ENCODE data around the gene CLCN3. TPM values are rescaled to one million over a fixed set of nuclear protein-coding genes. Genes with fewer than 3 reads are reported as not detected.
"Not testable (repeated sequence)": the region's sequence is repeated elsewhere in the genome, so short reads cannot be mapped to it uniquely, and the experiment has no call there.

Gene CLCN3
- total RNA-seq, 1 experiment from 2014 or later = 18.1 TPM

DNA sequence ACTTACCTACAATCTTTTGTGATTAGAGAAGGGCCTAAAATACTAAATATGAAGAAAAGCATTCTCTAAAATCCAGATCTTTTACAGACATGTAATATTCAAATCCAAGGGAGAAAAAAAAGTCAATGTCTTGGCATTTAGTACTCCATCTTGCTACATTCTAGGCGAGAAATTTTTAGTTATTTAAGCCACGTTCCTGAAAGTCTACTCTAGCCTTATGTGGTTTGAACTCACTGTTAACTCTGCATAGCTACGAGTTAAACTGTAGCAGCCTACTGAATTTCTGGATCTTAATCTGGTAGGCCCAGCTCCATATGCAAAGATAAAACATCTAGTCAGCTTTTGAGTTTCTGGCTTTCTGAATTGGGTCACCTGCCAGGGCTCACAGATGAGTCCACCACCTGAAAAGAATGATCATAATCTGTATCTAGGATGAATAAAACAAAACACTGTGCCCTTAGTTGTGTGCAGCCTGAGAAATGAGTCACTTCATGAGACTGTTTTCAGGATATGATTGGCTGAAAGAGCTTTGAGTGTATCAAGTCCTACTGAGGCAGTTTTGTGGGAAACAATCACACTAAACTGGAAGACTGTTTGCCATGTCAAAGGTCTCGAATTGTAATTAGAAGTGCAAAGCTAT lies 4.8 kb upstream of the CLCN3 start:
- in situ Hi-C loops (cut with HindIII; ENCODE audit: low pct_unique_long_range_greater_than_20kb, low sequenced_read_pairs) = no loop called here
- peak; percentile 42 for DNase-seq (ENCODE audit: low read depth)

DNA sequence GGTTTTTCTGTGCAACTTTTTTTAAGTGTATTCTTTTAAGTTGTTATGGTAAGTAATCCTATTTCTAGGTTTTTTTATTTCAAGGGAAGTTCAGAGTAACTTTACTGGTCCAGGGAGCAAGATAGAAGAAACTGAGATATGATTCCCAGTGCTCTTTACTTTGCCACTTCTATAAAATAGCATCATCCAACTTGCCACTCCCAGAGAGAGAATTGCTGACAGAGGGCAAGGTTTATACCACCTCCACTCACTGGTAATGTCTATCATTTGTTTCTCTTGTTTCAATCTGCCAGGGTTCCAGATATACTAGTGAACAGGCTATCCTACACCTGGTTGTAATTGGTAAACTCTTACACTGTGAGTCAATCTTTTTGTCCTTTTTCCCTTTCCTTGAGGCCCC lies 3.5 kb upstream of the CLCN3 start:
- in situ Hi-C loops (cut with HindIII; ENCODE audit: low pct_unique_long_range_greater_than_20kb, low sequenced_read_pairs) = no loop called here
- DNase-seq (ENCODE audit: low read depth) = no peak

GRCh38 chr4:169617306-169617705 lies 3.1 kb upstream of the CLCN3 start:
- DNase-seq (ENCODE audit: low read depth) = no peak
- in situ Hi-C loops (cut with HindIII; ENCODE audit: low pct_unique_long_range_greater_than_20kb, low sequenced_read_pairs) = no loop called here

- no peak for DNase-seq (ENCODE audit: low read depth)
- in situ Hi-C loops (cut with HindIII; ENCODE audit: low pct_unique_long_range_greater_than_20kb, low sequenced_read_pairs) = no loop called here
These were observed 2.1 kb upstream of the CLCN3 start for GRCh38 chr4:169618286-169618685.

- in situ Hi-C loops (cut with HindIII; ENCODE audit: low pct_unique_long_range_greater_than_20kb, low sequenced_read_pairs) = no loop called here
- DNase-seq (ENCODE audit: low read depth) = no peak
These were observed 1.4 kb upstream of the CLCN3 start for GRCh38 chr4:169618986-169619385.

GRCh38 chr4:169619518-169619957 lies 840 bp upstream of the CLCN3 start:
- DNase-seq (ENCODE audit: low read depth) = peak; percentile 53
- in situ Hi-C loops (cut with HindIII; ENCODE audit: low pct_unique_long_range_greater_than_20kb, low sequenced_read_pairs) = no loop called here

GRCh38 chr4:169620880-169621248 lies 486 bp downstream of the CLCN3 start:
- in situ Hi-C loops (cut with HindIII; ENCODE audit: low pct_unique_long_range_greater_than_20kb, low sequenced_read_pairs) = no loop called here
- DNase-seq (ENCODE audit: low read depth) = peak; percentile 33

- in situ Hi-C loops (cut with HindIII; ENCODE audit: low pct_unique_long_range_greater_than_20kb, low sequenced_read_pairs) = no loop called here
- peak; percentile 43 for DNase-seq (ENCODE audit: low read depth)
These were observed 1.5 kb downstream of the CLCN3 start for GRCh38 chr4:169621731-169622492.

GRCh38 chr4:169622566-169622965 lies 2.2 kb downstream of the CLCN3 start:
- in situ Hi-C loops (cut with HindIII; ENCODE audit: low pct_unique_long_range_greater_than_20kb, low sequenced_read_pairs) = no loop called here
- no peak for DNase-seq (ENCODE audit: low read depth)

- DNase-seq (ENCODE audit: low read depth); in situ Hi-C loops (cut with HindIII; ENCODE audit: low pct_unique_long_range_greater_than_20kb, low sequenced_read_pairs): not testable (repeated sequence)
These were observed 3.6 kb downstream of the CLCN3 start for GRCh38 chr4:169624012-169624411.

- in situ Hi-C loops (cut with HindIII; ENCODE audit: low pct_unique_long_range_greater_than_20kb, low sequenced_read_pairs) = no loop called here
- DNase-seq (ENCODE audit: low read depth) = no peak
These were observed 5.5 kb downstream of the CLCN3 start for GRCh38 chr4:169625886-169626285.

- in situ Hi-C loops (cut with HindIII; ENCODE audit: low pct_unique_long_range_greater_than_20kb, low sequenced_read_pairs) = no loop called here
- DNase-seq (ENCODE audit: low read depth) = no peak
These were observed 6.2 kb downstream of the CLCN3 start for GRCh38 chr4:169626331-169627282.

DNA sequence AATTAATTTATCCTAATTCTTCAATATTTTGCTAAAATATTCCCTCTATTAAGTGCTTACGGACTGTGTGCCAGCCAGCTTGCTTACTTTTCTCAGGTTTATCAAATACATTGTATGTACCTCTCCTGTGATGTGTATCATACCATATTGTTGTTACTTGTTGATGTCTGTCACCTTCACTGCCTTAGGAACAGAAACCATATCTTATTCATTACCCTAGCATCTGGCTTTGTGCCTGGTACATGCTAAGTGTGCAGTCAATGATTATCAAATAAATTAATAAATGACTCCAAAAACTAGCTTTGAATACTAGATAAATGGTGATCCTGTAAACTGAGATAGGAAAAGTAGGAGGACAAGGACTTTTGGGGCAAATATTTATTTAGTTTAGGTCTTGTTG lies 6.9 kb downstream of the CLCN3 start:
- DNase-seq (ENCODE audit: low read depth) = peak; percentile 49
- in situ Hi-C loops (cut with HindIII; ENCODE audit: low pct_unique_long_range_greater_than_20kb, low sequenced_read_pairs) = no loop called here

DNA sequence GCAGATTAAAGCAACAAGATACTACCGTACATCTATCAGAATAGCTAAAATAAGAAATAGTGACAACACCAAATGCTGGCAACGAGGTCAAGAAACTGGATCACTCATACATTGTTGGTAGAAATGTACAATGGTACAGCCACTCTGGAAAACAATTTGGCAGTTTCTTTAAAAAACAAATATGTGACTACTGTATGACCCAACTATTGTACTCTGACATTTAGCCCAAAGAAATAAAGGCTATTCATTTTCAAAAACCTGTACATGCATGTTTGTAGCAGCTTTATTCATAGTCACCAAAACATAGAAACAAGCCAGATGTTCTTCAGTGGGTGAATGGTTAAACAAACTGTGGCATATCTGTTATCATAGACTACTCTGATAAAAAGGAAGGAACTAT lies 8.2 kb downstream of the CLCN3 start:
- DNase-seq (ENCODE audit: low read depth) = no peak
- in situ Hi-C loops (cut with HindIII; ENCODE audit: low pct_unique_long_range_greater_than_20kb, low sequenced_read_pairs) = no loop called here

DNA sequence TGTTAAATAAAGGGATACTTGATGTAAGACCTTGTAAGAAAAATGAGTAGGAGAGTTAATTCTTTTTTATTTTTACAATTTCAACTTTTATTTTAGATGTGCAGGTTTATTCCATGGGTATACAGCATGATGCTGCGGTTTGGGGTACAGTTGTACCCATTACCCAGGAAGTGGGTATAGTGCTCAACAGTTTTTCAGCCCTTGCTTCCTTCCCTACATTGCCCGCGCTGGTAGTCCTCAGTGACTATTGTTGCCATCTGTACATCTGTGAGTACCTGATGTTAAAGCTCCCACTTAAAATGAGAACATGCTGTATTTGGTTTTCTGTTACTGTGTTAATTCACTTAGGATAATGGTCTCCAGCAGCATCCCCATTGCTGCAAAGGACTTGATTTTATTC lies 9.7 kb downstream of the CLCN3 start:
- DNase-seq (ENCODE audit: low read depth) = no peak
- in situ Hi-C loops (cut with HindIII; ENCODE audit: low pct_unique_long_range_greater_than_20kb, low sequenced_read_pairs) = no loop called here

GRCh38 chr4:169632896-169633295 lies 12.5 kb downstream of the CLCN3 start:
- in situ Hi-C loops (cut with HindIII; ENCODE audit: low pct_unique_long_range_greater_than_20kb, low sequenced_read_pairs) = no loop called here

GRCh38 chr4:169634975-169635374 lies 14.6 kb downstream of the CLCN3 start:
- no peak for DNase-seq (ENCODE audit: low read depth)
- in situ Hi-C loops (cut with HindIII; ENCODE audit: low pct_unique_long_range_greater_than_20kb, low sequenced_read_pairs) = no loop called here

More at GRCh38 chr4:169632896-169633295, 12.5 kb downstream of the CLCN3 start:
- DNase-seq (ENCODE audit: low read depth) = no peak

DNA sequence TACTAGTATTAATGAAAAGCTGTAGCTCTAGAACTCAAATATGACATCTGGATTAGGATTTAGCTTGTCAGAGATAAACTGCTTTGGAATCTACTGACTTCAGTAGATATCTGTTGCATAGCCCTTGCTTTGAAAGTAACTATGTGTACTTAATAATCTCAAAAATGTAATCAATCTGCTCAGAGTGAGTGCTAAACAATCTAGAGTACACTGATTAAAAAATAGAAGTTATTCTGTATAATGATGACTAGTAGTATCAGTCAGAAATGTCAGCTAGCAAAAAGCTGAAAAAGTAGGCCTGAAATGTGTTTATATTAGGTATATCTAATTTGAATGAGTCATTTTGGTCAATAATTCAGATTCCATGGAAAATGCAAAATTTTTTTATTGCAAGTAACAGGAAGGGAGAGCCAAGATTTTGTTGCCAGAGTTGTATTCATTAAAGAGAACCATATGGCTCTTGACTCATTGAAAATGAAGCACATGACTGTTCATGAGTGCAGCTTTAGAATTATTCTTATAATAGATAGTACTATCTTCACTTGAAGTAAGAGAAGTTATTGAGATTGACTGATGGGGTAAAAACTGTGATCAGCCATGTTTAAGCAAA lies 20.0 kb downstream of the CLCN3 start:
- no peak for DNase-seq (ENCODE audit: low read depth)
- in situ Hi-C loops (cut with HindIII; ENCODE audit: low pct_unique_long_range_greater_than_20kb, low sequenced_read_pairs) = no loop called here

Data from Caki2 (cell line).